Forelimb muscle (tissue), 1 donor: ENCODE data around the gene TSPAN9. TPM values are rescaled to one million over a fixed set of nuclear protein-coding genes. Genes with fewer than 3 reads are reported as not detected.
"Not testable (repeated sequence)": the region's sequence is repeated elsewhere in the genome, so short reads cannot be mapped to it uniquely, and the experiment has no call there.

Experiments used
- DNase-seq: peaks from one replicate; pipeline ENCODE4 v3.0.0-alpha.2; 2013; ENCODE audit warnings: low read depth
- polyA plus RNA-seq: library from polyadenylated mRNA; unstranded; fragments of 120-200 nt; gene quantifications from one replicate; pipeline ENCODE4 v1.2.1, GENCODE V29; 2013; ENCODE audit not compliant: insufficient read length

The TSPAN9 gene
- polyA plus RNA-seq, 1 donor = 112 TPM

- DNase-seq = no peak
Observed at GRCh38 chr12:3044141-3044630, 33.0 kb upstream of the TSPAN9 start.

GRCh38 chr12:3045494-3045893, 31.7 kb upstream of the TSPAN9 start:
- DNase-seq = no peak

GRCh38 chr12:3045989-3046388, 31.2 kb upstream of the TSPAN9 start:
- no peak for DNase-seq

GRCh38 chr12:3046441-3047200, 30.6 kb upstream of the TSPAN9 start:
- no peak for DNase-seq

- no peak for DNase-seq
Observed at GRCh38 chr12:3047961-3048360, 29.2 kb upstream of the TSPAN9 start.

GRCh38 chr12:3048540-3048939, 28.6 kb upstream of the TSPAN9 start:
- DNase-seq = no peak

GRCh38 chr12:3049176-3049575, 28.0 kb upstream of the TSPAN9 start:
- DNase-seq = no peak

GRCh38 chr12:3049611-3050249, 27.4 kb upstream of the TSPAN9 start:
- no peak for DNase-seq

- no peak for DNase-seq
Observed at GRCh38 chr12:3054374-3054773, 22.8 kb upstream of the TSPAN9 start.

GRCh38 chr12:3055026-3055703, 22.0 kb upstream of the TSPAN9 start:
- peak; percentile 25 for DNase-seq

- no peak for DNase-seq
Observed at GRCh38 chr12:3055704-3056467, 21.3 kb upstream of the TSPAN9 start.

- no peak for DNase-seq
Observed at GRCh38 chr12:3061059-3061458, 16.1 kb upstream of the TSPAN9 start.

GRCh38 chr12:3061501-3062215, 15.5 kb upstream of the TSPAN9 start:
- DNase-seq = no peak

GRCh38 chr12:3065300-3065699, 11.9 kb upstream of the TSPAN9 start:
- DNase-seq = no peak

GRCh38 chr12:3065846-3066245, 11.3 kb upstream of the TSPAN9 start:
- not testable (repeated sequence) for DNase-seq

- no peak for DNase-seq
Observed at GRCh38 chr12:3069714-3070113, 7.5 kb upstream of the TSPAN9 start.

GRCh38 chr12:3071107-3071506, 6.1 kb upstream of the TSPAN9 start:
- no peak for DNase-seq

- no peak for DNase-seq
Observed at GRCh38 chr12:3071710-3072109, 5.5 kb upstream of the TSPAN9 start.

- peak; percentile 72 for DNase-seq
Observed at GRCh38 chr12:3073438-3074250, 3.5 kb upstream of the TSPAN9 start.

GRCh38 chr12:3075315-3075714, 1.9 kb upstream of the TSPAN9 start:
- no peak for DNase-seq
